ENCODE data around the gene B4GALNT4.

DNA sequence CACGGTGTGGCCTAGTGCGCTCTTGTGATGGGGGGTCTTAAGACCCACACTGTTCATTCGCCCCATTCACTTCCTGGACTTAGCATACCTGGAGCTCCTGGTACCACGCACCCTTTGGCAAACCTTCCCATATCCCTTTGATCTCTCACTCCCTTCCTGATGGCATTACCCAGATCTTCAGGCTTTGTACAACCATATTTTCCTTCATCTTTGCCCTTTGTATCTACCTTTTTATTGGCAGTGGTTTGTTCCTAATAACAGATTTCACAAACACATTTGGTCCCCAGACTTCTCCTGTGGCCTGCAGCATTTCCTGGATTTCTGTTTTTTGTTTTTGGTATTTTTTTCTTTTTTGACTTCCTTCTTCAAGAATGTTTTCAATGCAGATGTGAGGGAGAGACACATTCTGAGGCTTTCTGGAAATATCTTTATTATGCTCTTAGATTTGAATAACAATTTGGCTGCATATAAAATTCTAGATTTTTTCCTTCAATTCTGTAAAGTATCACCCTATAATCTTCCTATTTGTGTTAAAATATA is 32.6 kb upstream of the B4GALNT4 start:
- TF ChIP-seq, protein P1, sequence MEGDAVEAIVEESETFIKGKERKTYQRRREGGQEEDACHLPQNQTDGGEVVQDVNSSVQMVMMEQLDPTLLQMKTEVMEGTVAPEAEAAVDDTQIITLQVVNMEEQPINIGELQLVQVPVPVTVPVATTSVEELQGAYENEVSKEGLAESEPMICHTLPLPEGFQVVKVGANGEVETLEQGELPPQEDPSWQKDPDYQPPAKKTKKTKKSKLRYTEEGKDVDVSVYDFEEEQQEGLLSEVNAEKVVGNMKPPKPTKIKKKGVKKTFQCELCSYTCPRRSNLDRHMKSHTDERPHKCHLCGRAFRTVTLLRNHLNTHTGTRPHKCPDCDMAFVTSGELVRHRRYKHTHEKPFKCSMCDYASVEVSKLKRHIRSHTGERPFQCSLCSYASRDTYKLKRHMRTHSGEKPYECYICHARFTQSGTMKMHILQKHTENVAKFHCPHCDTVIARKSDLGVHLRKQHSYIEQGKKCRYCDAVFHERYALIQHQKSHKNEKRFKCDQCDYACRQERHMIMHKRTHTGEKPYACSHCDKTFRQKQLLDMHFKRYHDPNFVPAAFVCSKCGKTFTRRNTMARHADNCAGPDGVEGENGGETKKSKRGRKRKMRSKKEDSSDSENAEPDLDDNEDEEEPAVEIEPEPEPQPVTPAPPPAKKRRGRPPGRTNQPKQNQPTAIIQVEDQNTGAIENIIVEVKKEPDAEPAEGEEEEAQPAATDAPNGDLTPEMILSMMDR (IDR thresholded peaks at IDR 0.05) = no peak
- TF ChIP-seq, protein P2, sequence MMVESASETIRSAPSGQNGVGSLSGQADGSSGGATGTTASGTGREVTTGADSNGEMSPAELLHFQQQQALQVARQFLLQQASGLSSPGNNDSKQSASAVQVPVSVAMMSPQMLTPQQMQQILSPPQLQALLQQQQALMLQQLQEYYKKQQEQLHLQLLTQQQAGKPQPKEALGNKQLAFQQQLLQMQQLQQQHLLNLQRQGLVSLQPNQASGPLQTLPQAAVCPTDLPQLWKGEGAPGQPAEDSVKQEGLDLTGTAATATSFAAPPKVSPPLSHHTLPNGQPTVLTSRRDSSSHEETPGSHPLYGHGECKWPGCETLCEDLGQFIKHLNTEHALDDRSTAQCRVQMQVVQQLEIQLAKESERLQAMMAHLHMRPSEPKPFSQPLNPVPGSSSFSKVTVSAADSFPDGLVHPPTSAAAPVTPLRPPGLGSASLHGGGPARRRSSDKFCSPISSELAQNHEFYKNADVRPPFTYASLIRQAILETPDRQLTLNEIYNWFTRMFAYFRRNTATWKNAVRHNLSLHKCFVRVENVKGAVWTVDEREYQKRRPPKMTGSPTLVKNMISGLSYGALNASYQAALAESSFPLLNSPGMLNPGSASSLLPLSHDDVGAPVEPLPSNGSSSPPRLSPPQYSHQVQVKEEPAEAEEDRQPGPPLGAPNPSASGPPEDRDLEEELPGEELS (CRISPR knock-in tag; IDR thresholded peaks at IDR 0.05) = no peak
- no peak for TF ChIP-seq NR3C1 (CRISPR knock-in tag; conservative IDR thresholded peaks at IDR 0.05; ENCODE audit: low read depth)
- TF ChIP-seq, protein P3, sequence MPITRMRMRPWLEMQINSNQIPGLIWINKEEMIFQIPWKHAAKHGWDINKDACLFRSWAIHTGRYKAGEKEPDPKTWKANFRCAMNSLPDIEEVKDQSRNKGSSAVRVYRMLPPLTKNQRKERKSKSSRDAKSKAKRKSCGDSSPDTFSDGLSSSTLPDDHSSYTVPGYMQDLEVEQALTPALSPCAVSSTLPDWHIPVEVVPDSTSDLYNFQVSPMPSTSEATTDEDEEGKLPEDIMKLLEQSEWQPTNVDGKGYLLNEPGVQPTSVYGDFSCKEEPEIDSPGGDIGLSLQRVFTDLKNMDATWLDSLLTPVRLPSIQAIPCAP (CRISPR knock-in tag; IDR thresholded peaks at IDR 0.05) = no peak
- TF ChIP-seq SOX15 (CRISPR knock-in tag; IDR thresholded peaks at IDR 0.05) = no peak
- TF ChIP-seq IRF2 (CRISPR knock-in tag; IDR thresholded peaks at IDR 0.05; ENCODE audit: borderline replicate concordance, low read depth) = no peak
- TF ChIP-seq, protein P4, sequence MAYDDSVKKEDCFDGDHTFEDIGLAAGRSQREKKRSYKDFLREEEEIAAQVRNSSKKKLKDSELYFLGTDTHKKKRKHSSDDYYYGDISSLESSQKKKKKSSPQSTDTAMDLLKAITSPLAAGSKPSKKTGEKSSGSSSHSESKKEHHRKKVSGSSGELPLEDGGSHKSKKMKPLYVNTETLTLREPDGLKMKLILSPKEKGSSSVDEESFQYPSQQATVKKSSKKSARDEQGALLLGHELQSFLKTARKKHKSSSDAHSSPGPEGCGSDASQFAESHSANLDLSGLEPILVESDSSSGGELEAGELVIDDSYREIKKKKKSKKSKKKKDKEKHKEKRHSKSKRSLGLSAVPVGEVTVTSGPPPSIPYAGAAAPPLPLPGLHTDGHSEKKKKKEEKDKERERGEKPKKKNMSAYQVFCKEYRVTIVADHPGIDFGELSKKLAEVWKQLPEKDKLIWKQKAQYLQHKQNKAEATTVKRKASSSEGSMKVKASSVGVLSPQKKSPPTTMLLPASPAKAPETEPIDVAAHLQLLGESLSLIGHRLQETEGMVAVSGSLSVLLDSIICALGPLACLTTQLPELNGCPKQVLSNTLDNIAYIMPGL (CRISPR knock-in tag; IDR thresholded peaks at IDR 0.05) = no peak
- TF ChIP-seq NFATC4 (CRISPR knock-in tag; IDR thresholded peaks at IDR 0.05) = no peak
- no peak for TF ChIP-seq ETV6 (CRISPR knock-in tag; IDR thresholded peaks at IDR 0.05)

Data from WTC11 (cell line).